CD4-positive, alpha-beta T cell treated with Interleukin-15 for 1 hour (primary cell): ENCODE results near the gene PAPPA.

Experiments
- DNase-seq: peaks from one replicate; pipeline ENCODE4 v3.0.0-alpha.2; 2020

Gene PAPPA

GRCh38 chr9:116232424-116233159, 79.0 kb downstream of the PAPPA start:
- DNase-seq, result no peak

- DNase-seq, result no peak
These were observed 79.6 kb downstream of the PAPPA start for GRCh38 chr9:116233160-116233530.

- DNase-seq, result no peak
These were observed 80.5 kb downstream of the PAPPA start for GRCh38 chr9:116234081-116234480.

- no peak for DNase-seq
These were observed 83.4 kb downstream of the PAPPA start for GRCh38 chr9:116236979-116237378.

GRCh38 chr9:116237456-116237855, 83.9 kb downstream of the PAPPA start:
- no peak for DNase-seq

GRCh38 chr9:116238225-116238624, 84.6 kb downstream of the PAPPA start:
- DNase-seq, result no peak

GRCh38 chr9:116238776-116239340, 85.3 kb downstream of the PAPPA start:
- no peak for DNase-seq

- no peak for DNase-seq
These were observed 90.1 kb downstream of the PAPPA start for GRCh38 chr9:116243708-116244107.

- no peak for DNase-seq
These were observed 93.7 kb downstream of the PAPPA start for GRCh38 chr9:116247284-116247683.

GRCh38 chr9:116247791-116248374, 94.3 kb downstream of the PAPPA start:
- no peak for DNase-seq

GRCh38 chr9:116250891-116251290, 97.3 kb downstream of the PAPPA start:
- no peak for DNase-seq

- no peak for DNase-seq
These were observed 97.8 kb downstream of the PAPPA start for GRCh38 chr9:116251366-116251765.

- DNase-seq, result no peak
These were observed 106.9 kb downstream of the PAPPA start for GRCh38 chr9:116260531-116260930.

- DNase-seq, result no peak
These were observed 108.9 kb downstream of the PAPPA start for GRCh38 chr9:116262448-116262847.

- no peak for DNase-seq
These were observed 110.8 kb downstream of the PAPPA start for GRCh38 chr9:116264361-116264760.

GRCh38 chr9:116267021-116267420, 113.4 kb downstream of the PAPPA start:
- no peak for DNase-seq

GRCh38 chr9:116269250-116269649, 115.7 kb downstream of the PAPPA start:
- DNase-seq, result no peak

- no peak for DNase-seq
These were observed 117.0 kb downstream of the PAPPA start for GRCh38 chr9:116270546-116270945.

- DNase-seq, result no peak
These were observed 117.7 kb downstream of the PAPPA start for GRCh38 chr9:116271340-116271739.

GRCh38 chr9:116271991-116272390, 118.4 kb downstream of the PAPPA start:
- no peak for DNase-seq

GRCh38 chr9:116274293-116274692, 120.7 kb downstream of the PAPPA start:
- no peak for DNase-seq

GRCh38 chr9:116275418-116276195, 122.0 kb downstream of the PAPPA start:
- no peak for DNase-seq

GRCh38 chr9:116276196-116276493, 122.6 kb downstream of the PAPPA start:
- no peak for DNase-seq

- no peak for DNase-seq
These were observed 123.1 kb downstream of the PAPPA start for GRCh38 chr9:116276651-116277121.
